ENCODE measurements around the gene PDE7B. TPM values are rescaled to one million over a fixed set of nuclear protein-coding genes. Genes with fewer than 3 reads are reported as not detected.

Gene PDE7B
- total and polyA plus RNA-seq, 2 of the 8 experiments (the other 6 are each of a cell fraction or from before 2014, with no cell fraction given) = not detected

- Histone ChIP-seq H3K23me2 (ENCODE audit: low read depth, low read length) (no peaks in the 10 kb centered on the region), H3K4me3 (ENCODE audit: extremely low read depth in 1 of 4, insufficient read depth in 2 of 4, low read depth in 3 of 4, low read length in 4 of 4) (no peak overlapping the region), H2BK15ac (ENCODE audit: low read length) (no peak overlapping the region), H4K8ac (ENCODE audit: extremely low read depth, insufficient read depth, low read length) (no peak overlapping the region), H3K9ac (replicated peaks in 1 of 4; ENCODE audit: extremely low read depth in 1 of 4, low read depth in 3 of 4, low read length in 3 of 4) (no peak overlapping the region), H3K23ac (ENCODE audit: insufficient read length) (no peak overlapping the region), H4K91ac (replicated peaks; ENCODE audit: insufficient read length, low read length) (no peak overlapping the region), H3K14ac (ENCODE audit: insufficient read length) (no peak overlapping the region), H3K4me2 (ENCODE audit: insufficient read depth in 1 of 2, low read depth in 2 of 2, low read length in 2 of 2) (no peak overlapping the region), H2BK12ac (ENCODE audit: low read depth, low read length) (no peak overlapping the region), H3K79me2 (ENCODE audit: control insufficient read depth in 1 of 2, insufficient read depth in 2 of 2, low read length in 2 of 2) (no peaks in the 10 kb centered on the region), H3K4me1 (replicated peaks in 1 of 4; ENCODE audit: control insufficient read depth in 3 of 4, insufficient read depth in 4 of 4, low read length in 3 of 4) (no peaks in the 10 kb centered on the region), H3K56ac (replicated peaks; ENCODE audit: insufficient read length, low read depth, low read length) (no peak overlapping the region), H3K9me3 (ENCODE audit: insufficient read depth in 2 of 2, low read depth in 1 of 2, low read length in 1 of 2) (no peaks in the 10 kb centered on the region), H2BK20ac (ENCODE audit: low read length) (no peak overlapping the region), H3K27ac (ENCODE audit: low read depth, low read length) (no peak overlapping the region), H2AK5ac (ENCODE audit: low read depth, low read length) (no peak overlapping the region), H4K5ac (ENCODE audit: insufficient read length, low read depth, low read length) (no peak overlapping the region), H2BK5ac (ENCODE audit: low read depth, low read length) (no peak overlapping the region), H2AFZ (ENCODE audit: low read length) (no peak overlapping the region), H3K36me3 (ENCODE audit: control insufficient read depth in 2 of 4, insufficient read depth in 4 of 4, low read length in 3 of 4) (no peaks in the 10 kb centered on the region), H3K18ac (ENCODE audit: extremely low read depth, low read length) (no peak overlapping the region), H3K27me3 (replicated peaks in 1 of 4; ENCODE audit: control insufficient read depth in 3 of 4, extremely low read depth in 1 of 4, insufficient read depth in 3 of 4, low read length in 3 of 4) (no peaks in the 10 kb centered on the region), H3K4ac (replicated peaks; ENCODE audit: insufficient read length, low read depth, low read length) (no peak overlapping the region), H2BK120ac (replicated peaks; ENCODE audit: low read depth, low read length) (no peak overlapping the region), H3K79me1 (ENCODE audit: low read depth, low read length) (no peaks in the 10 kb centered on the region), H4K20me1 (replicated peaks in 1 of 2; ENCODE audit: control insufficient read depth in 1 of 2, insufficient read depth in 2 of 2, low read length in 2 of 2) (peaks cover 0 to 2% of the 10 kb centered on the region in 2 experiments)
- ChIA-PET CTCF (ENCODE audit: partially characterized antibody) (interaction anchor here (1.5 kb wide), 1 partner anchor 140 kb away, joined by 9 read pairs; no protein-coding TSS in a partner anchor), POLR2A (ENCODE audit: partially characterized antibody) (no interaction called here)
- DNase-seq (ENCODE audit: low read depth in 1 of 2, low spot score in 2 of 2) (no peak), FAIRE-seq (no peak)
- WGBS, 2 experiments (ENCODE audit: extremely low coverage in 1 of 2, insufficient coverage in 1 of 2, insufficient read length in 1 of 2, insufficient replicate concordance in 2 of 2, low coverage in 1 of 2, low lambda C conversion rate in 2 of 2, missing lambda C conversion rate in 1 of 2) = 91% methylated on average over 8 of the region's 8 CpGs; no CpG with 5 or more reads in 1 of the 2 experiments
- TF ChIP-seq TAF1 (IDR thresholded peaks at IDR 0.05; ENCODE audit: low read depth, low read length) = no peak
- TF ChIP-seq HDAC2 (IDR thresholded peaks at IDR 0.05; ENCODE audit: borderline replicate concordance in 1 of 2, low read depth in 2 of 2, low read length in 2 of 2) = no peak
- TF ChIP-seq HDAC6 (IDR thresholded peaks at IDR 0.05; ENCODE audit: low read depth, low read length) = no peak
- TF ChIP-seq TAF7 (optimal IDR thresholded peaks at IDR 0.05; ENCODE audit: borderline replicate concordance, low read depth, low read length) = no peak
- no peak for TF ChIP-seq EGR1 (IDR thresholded peaks at IDR 0.05; ENCODE audit: borderline replicate concordance, low read depth, low read length)
- TF ChIP-seq KDM1A (IDR thresholded peaks at IDR 0.05; ENCODE audit: borderline replicate concordance, low read length) = no peak
- no peak for TF ChIP-seq RNF2 (IDR thresholded peaks at IDR 0.05; ENCODE audit: borderline replicate concordance, low read depth, low read length, missing control alignments, poor library complexity, severe bottlenecking)
- no peak for TF ChIP-seq RAD21 (IDR thresholded peaks at IDR 0.05 in 1 of 2, conservative IDR thresholded peaks at IDR 0.05 in 1 of 2; ENCODE audit: low read depth in 2 of 2, low read length in 2 of 2)
- TF ChIP-seq SUZ12 (IDR thresholded peaks at IDR 0.05; ENCODE audit: low read length) = no peak
These were observed 235.2 kb downstream of the PDE7B start for GRCh38 chr6:136086686-136087085.

Data from H1 (cell line).